HG02840 (cell line): ENCODE results near the gene CHSY3.
"Not testable (repeated sequence)": the region's sequence is repeated elsewhere in the genome, so short reads cannot be mapped to it uniquely, and the experiment has no call there.

ENCODE experiments used
- ATAC-seq: cut with Tn5 transposase; IDR thresholded peaks from one replicate; pipeline ENCODE4 v1.9.1; 2021; ENCODE audit warnings: mild to moderate bottlenecking, moderate library complexity, moderate number of reproducible peaks; ENCODE audit not compliant: unreplicated experiment, low FRiP score

The CHSY3 gene

GRCh38 chr5:130141659-130142320, 237.5 kb downstream of the CHSY3 start:
- ATAC-seq, result no peak

- ATAC-seq, result no peak
These were observed 247.0 kb downstream of the CHSY3 start for GRCh38 chr5:130151239-130151638.

GRCh38 chr5:130155345-130156011, 251.2 kb downstream of the CHSY3 start:
- no peak for ATAC-seq

GRCh38 chr5:130158036-130158435, 253.8 kb downstream of the CHSY3 start:
- no peak for ATAC-seq

- ATAC-seq, result no peak
These were observed 255.7 kb downstream of the CHSY3 start for GRCh38 chr5:130159968-130160367.

- no peak for ATAC-seq
These were observed 260.7 kb downstream of the CHSY3 start for GRCh38 chr5:130164966-130165365.

- no peak for ATAC-seq
These were observed 262.7 kb downstream of the CHSY3 start for GRCh38 chr5:130166839-130167490.

- no peak for ATAC-seq
These were observed 263.9 kb downstream of the CHSY3 start for GRCh38 chr5:130168211-130168610.

- no peak for ATAC-seq
These were observed 267.4 kb downstream of the CHSY3 start for GRCh38 chr5:130171699-130172098.

- no peak for ATAC-seq
These were observed 278.9 kb downstream of the CHSY3 start for GRCh38 chr5:130183115-130183514.

GRCh38 chr5:130189961-130190360, 285.7 kb downstream of the CHSY3 start:
- ATAC-seq, result no peak

GRCh38 chr5:130198927-130199326, 294.7 kb downstream of the CHSY3 start:
- ATAC-seq, result no peak

- ATAC-seq, result no peak
These were observed 302.4 kb downstream of the CHSY3 start for GRCh38 chr5:130206686-130207085.

- no peak for ATAC-seq
These were observed 309.3 kb downstream of the CHSY3 start for GRCh38 chr5:130213607-130214006.

GRCh38 chr5:130216286-130216685, 312.0 kb downstream of the CHSY3 start:
- ATAC-seq, result no peak

- no peak for ATAC-seq
These were observed 318.3 kb downstream of the CHSY3 start for GRCh38 chr5:130222573-130222972.

GRCh38 chr5:130226556-130226955, 322.3 kb downstream of the CHSY3 start:
- ATAC-seq, result not testable (repeated sequence)

GRCh38 chr5:130227699-130228098, 323.4 kb downstream of the CHSY3 start:
- ATAC-seq, result no peak

- ATAC-seq, result no peak
These were observed 327.5 kb downstream of the CHSY3 start for GRCh38 chr5:130231786-130232185.

GRCh38 chr5:130234816-130235215, 330.6 kb downstream of the CHSY3 start:
- ATAC-seq, result no peak
